ENCODE data around the gene TDRD7.

GRCh38 chr9:97516111-97516510, 104.2 kb downstream of the TDRD7 start:
- TF ChIP-seq POLR2A (IDR thresholded peaks at IDR 0.05; ENCODE audit: low read length) (no peak), GATA1 (IDR thresholded peaks at IDR 0.05; ENCODE audit: low read depth, low read length) (no peak)

Data from erythroblast (primary cell).